Testis (tissue), 2 donors: Measurements from ENCODE around the gene CADPS.

Experiments used
- POLR2A ChIP-seq: fragments of 450-650 bp; IDR thresholded peaks from one replicate; pipeline ENCODE4 v1.6.1; 2017; ENCODE audit warnings: antibody characterized with exemption, mild to moderate bottlenecking, moderate library complexity
- TF ChIP-seq, protein P1 (sequence below), 3 experiments: fragments of 450-650 bp in 2 of 3; fragments of 200-600 bp in 1 of 3; sonication (generic) in 1 of 3; IDR thresholded peaks; one replicate each; pipeline ENCODE4 v1.5.1; 2016 to 2019; ENCODE audit warnings: antibody characterized with exemption in 3 of 3, mild to moderate bottlenecking in 2 of 3, moderate library complexity in 1 of 3

DNA sequence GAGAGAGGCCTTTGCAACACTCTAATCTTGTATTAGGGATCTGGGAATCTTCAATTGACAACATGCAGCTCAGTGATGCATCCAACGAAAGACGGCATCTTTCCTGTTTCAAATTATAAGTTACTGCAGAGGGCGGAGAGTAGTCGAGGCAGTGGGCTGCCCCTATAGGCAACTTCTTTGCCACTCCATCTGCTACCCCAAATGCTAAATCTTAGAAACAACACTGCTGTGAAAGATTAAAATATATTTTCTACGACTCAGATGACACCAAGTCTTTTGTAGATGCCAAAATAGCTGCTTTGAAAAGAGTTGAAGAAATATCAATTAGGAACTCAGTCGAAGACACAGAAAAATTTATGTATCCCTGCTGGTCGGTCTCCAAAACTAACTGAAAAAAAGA is 340.9 kb downstream of the CADPS start:
- TF ChIP-seq, protein P1, sequence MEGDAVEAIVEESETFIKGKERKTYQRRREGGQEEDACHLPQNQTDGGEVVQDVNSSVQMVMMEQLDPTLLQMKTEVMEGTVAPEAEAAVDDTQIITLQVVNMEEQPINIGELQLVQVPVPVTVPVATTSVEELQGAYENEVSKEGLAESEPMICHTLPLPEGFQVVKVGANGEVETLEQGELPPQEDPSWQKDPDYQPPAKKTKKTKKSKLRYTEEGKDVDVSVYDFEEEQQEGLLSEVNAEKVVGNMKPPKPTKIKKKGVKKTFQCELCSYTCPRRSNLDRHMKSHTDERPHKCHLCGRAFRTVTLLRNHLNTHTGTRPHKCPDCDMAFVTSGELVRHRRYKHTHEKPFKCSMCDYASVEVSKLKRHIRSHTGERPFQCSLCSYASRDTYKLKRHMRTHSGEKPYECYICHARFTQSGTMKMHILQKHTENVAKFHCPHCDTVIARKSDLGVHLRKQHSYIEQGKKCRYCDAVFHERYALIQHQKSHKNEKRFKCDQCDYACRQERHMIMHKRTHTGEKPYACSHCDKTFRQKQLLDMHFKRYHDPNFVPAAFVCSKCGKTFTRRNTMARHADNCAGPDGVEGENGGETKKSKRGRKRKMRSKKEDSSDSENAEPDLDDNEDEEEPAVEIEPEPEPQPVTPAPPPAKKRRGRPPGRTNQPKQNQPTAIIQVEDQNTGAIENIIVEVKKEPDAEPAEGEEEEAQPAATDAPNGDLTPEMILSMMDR (IDR thresholded peaks at IDR 0.05), result no peak
- no peak for TF ChIP-seq POLR2A
